Thoracic aorta (tissue), 2 donors: Measurements from ENCODE around the gene RELN. TPM values are rescaled to one million over a fixed set of nuclear protein-coding genes. Genes with fewer than 3 reads are reported as not detected.

Source experiments
- ATAC-seq: fragments of 150-250 bp; one replicate; pipeline ENCODE4 v1.8.0; 2017; ENCODE audit warnings: low read depth; ENCODE audit not compliant: insufficient number of reproducible peaks, low FRiP score
- DNase-seq: peaks from one replicate; pipeline ENCODE4 v3.0.0-alpha.2; 2020; ENCODE audit warnings: low spot score
- H3K27ac ChIP-seq, 2 donors: fragments of 200-600 bp; sonication (generic); 1 replicate in 1 of 2; 2 replicates in 1 of 2; pipeline ENCODE4 v1.5.1; 2016; ENCODE audit warnings: mild to moderate bottlenecking in 2 of 2, moderate library complexity in 2 of 2
- H3K27me3 ChIP-seq: fragments of 200-600 bp; sonication (generic); replicated peaks from 2 replicates; pipeline ENCODE4 v1.6.0; 2016; ENCODE audit warnings: mild to moderate bottlenecking; ENCODE audit not compliant: insufficient read depth
- H3K36me3 ChIP-seq: fragments of 200-600 bp; sonication (generic); one replicate; pipeline ENCODE4 v1.5.1; 2016
- H3K4me1 ChIP-seq, 2 donors: fragments of 200-600 bp; sonication (generic); 1 replicate in 1 of 2; 2 replicates in 1 of 2; pipeline versions ENCODE4 v1.5.1 to v1.6.0; 2016; ENCODE audit warnings: low read depth in 2 of 2, mild to moderate bottlenecking in 1 of 2; ENCODE audit not compliant: control insufficient read depth in 1 of 2
- H3K4me3 ChIP-seq: fragments of 200-600 bp; sonication (generic); 2 replicates; pipeline ENCODE4 v1.5.1; 2016; ENCODE audit warnings: mild to moderate bottlenecking
- H3K9me3 ChIP-seq: fragments of 200-600 bp; sonication (generic); 2 replicates; pipeline ENCODE4 v1.5.1; 2016
- total RNA-seq, 2 donors: library from RNA; depleted of rRNA; stranded (reverse); fragments of >200 nt; gene quantifications; one replicate each; pipeline versions ENCODE4 v1.1.0 to v1.2.3, GENCODE V29; 2016
- TF ChIP-seq, protein P1 (sequence below): fragments of 200-600 bp; sonication (generic); IDR thresholded peaks from one replicate; pipeline ENCODE4 v1.5.1; 2019; ENCODE audit warnings: antibody characterized with exemption

The RELN gene
- total RNA-seq, 2 donors from 2014 or later = 0.49 to 5.1 TPM

- H3K4me3 ChIP-seq = no peak overlapping the region
- H3K9me3 ChIP-seq = no peaks in the 10 kb centered on the region
- no peaks in the 10 kb centered on the region for H3K27me3 ChIP-seq
- no peaks in the 10 kb centered on the region for H3K4me1 ChIP-seq
- DNase-seq (no peak), ATAC-seq (no peak)
- no peak overlapping the region for H3K27ac ChIP-seq
- H3K36me3 ChIP-seq = no peaks in the 10 kb centered on the region
- TF ChIP-seq, protein P1, sequence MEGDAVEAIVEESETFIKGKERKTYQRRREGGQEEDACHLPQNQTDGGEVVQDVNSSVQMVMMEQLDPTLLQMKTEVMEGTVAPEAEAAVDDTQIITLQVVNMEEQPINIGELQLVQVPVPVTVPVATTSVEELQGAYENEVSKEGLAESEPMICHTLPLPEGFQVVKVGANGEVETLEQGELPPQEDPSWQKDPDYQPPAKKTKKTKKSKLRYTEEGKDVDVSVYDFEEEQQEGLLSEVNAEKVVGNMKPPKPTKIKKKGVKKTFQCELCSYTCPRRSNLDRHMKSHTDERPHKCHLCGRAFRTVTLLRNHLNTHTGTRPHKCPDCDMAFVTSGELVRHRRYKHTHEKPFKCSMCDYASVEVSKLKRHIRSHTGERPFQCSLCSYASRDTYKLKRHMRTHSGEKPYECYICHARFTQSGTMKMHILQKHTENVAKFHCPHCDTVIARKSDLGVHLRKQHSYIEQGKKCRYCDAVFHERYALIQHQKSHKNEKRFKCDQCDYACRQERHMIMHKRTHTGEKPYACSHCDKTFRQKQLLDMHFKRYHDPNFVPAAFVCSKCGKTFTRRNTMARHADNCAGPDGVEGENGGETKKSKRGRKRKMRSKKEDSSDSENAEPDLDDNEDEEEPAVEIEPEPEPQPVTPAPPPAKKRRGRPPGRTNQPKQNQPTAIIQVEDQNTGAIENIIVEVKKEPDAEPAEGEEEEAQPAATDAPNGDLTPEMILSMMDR = no peak
Observed at GRCh38 chr7:104007614-104008013, 18.2 kb upstream of the RELN start.

DNA sequence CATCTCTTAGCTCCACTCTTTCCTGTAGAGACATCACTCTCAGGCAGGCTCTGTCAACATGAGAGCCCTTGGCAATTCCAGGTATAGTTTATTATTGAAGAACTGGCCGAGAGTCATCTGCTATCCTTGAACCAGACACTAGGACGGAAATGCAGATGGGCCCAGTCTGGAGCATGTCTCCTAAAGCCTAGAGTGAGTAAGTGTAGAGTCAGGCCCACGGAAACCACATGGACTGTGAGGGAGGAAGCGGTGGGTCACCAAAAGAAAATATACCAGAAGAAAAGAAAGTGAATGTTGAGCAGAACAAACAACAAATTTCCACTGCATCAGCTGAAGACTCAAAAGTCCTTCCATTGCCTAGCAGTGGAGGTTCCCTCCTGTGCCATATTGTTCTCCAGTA is 15.7 kb upstream of the RELN start:
- Histone ChIP-seq H3K9me3 (no peaks in the 10 kb centered on the region), H3K27me3 (no peaks in the 10 kb centered on the region), H3K4me1 (no peaks in the 10 kb centered on the region), H3K36me3 (no peaks in the 10 kb centered on the region), H3K27ac (no peak overlapping the region), H3K4me3 (no peak overlapping the region)
- ATAC-seq (no peak), DNase-seq (no peak)
- TF ChIP-seq, protein P1 = no peak

- DNase-seq (no peak), ATAC-seq (no peak)
- TF ChIP-seq, protein P1 = no peak
- Histone ChIP-seq H3K9me3 (no peaks in the 10 kb centered on the region), H3K4me1 (no peaks in the 10 kb centered on the region), H3K36me3 (no peaks in the 10 kb centered on the region), H3K27ac (no peak overlapping the region), H3K27me3 (no peaks in the 10 kb centered on the region), H3K4me3 (no peak overlapping the region)
Observed at GRCh38 chr7:103996639-103997038, 7.2 kb upstream of the RELN start.

GRCh38 chr7:103996017-103996551 is 6.6 kb upstream of the RELN start:
- Histone ChIP-seq H3K36me3 (no peaks in the 10 kb centered on the region), H3K27me3 (no peaks in the 10 kb centered on the region), H3K27ac (no peak overlapping the region), H3K4me3 (no peak overlapping the region), H3K9me3 (no peaks in the 10 kb centered on the region), H3K4me1 (no peaks in the 10 kb centered on the region)
- DNase-seq (no peak), ATAC-seq (no peak)
- TF ChIP-seq, protein P1 = no peak

- no peak overlapping the region for H3K4me3 ChIP-seq
- H3K27me3 ChIP-seq = no peaks in the 10 kb centered on the region
- no peaks in the 10 kb centered on the region for H3K9me3 ChIP-seq
- ATAC-seq (no peak), DNase-seq (no peak)
- H3K36me3 ChIP-seq = no peaks in the 10 kb centered on the region
- H3K4me1 ChIP-seq = peaks cover 0 to 3% of the 10 kb centered on the region in 2 donors
- H3K27ac ChIP-seq = no peak overlapping the region
- TF ChIP-seq, protein P1 = no peak
Observed at GRCh38 chr7:103995554-103995953, 6.1 kb upstream of the RELN start.
